COLO668 (cell line): ENCODE data around the gene VWA8.
"Not testable (repeated sequence)": the region's sequence is repeated elsewhere in the genome, so short reads cannot be mapped to it uniquely, and the experiment has no call there.

Source experiments
- DNase-seq: peaks from one replicate; lab custom pipeline; 2025; ENCODE audit not compliant: unreplicated experiment; lab: John Stamatoyannopoulos, UW

Gene VWA8

GRCh38 chr13:41565216-41565615, 395.7 kb downstream of the VWA8 start:
- DNase-seq, result no peak

- no peak for DNase-seq
These were observed 396.9 kb downstream of the VWA8 start for GRCh38 chr13:41563984-41564365.

GRCh38 chr13:41563341-41563983, 397.4 kb downstream of the VWA8 start:
- DNase-seq, result no peak

- no peak for DNase-seq
These were observed 398.2 kb downstream of the VWA8 start for GRCh38 chr13:41562541-41563178.

- DNase-seq, result no peak
These were observed 398.8 kb downstream of the VWA8 start for GRCh38 chr13:41562083-41562482.

- no peak for DNase-seq
These were observed 399.7 kb downstream of the VWA8 start for GRCh38 chr13:41561170-41561569.

GRCh38 chr13:41558781-41559560, 401.9 kb downstream of the VWA8 start:
- DNase-seq, result no peak

GRCh38 chr13:41557719-41558118, 403.2 kb downstream of the VWA8 start:
- no peak for DNase-seq

GRCh38 chr13:41554626-41555386, 406.1 kb downstream of the VWA8 start:
- DNase-seq, result no peak

GRCh38 chr13:41554180-41554579, 406.7 kb downstream of the VWA8 start:
- no peak for DNase-seq

- no peak for DNase-seq
These were observed 408.9 kb downstream of the VWA8 start for GRCh38 chr13:41552031-41552430.

- DNase-seq, result no peak
These were observed 410.6 kb downstream of the VWA8 start for GRCh38 chr13:41550276-41550675.

GRCh38 chr13:41549491-41549890, 411.4 kb downstream of the VWA8 start:
- DNase-seq, result no peak

GRCh38 chr13:41548910-41549309, 412.0 kb downstream of the VWA8 start:
- no peak for DNase-seq

GRCh38 chr13:41548031-41548430, 412.9 kb downstream of the VWA8 start:
- no peak for DNase-seq

- DNase-seq, result no peak
These were observed 413.5 kb downstream of the VWA8 start for GRCh38 chr13:41547251-41548000.

GRCh38 chr13:41546372-41547190, 414.3 kb downstream of the VWA8 start:
- no peak for DNase-seq

- DNase-seq, result no peak
These were observed 415.5 kb downstream of the VWA8 start for GRCh38 chr13:41545432-41545707.

- no peak for DNase-seq
These were observed 417.1 kb downstream of the VWA8 start for GRCh38 chr13:41543664-41544300.

GRCh38 chr13:41542799-41543198, 418.1 kb downstream of the VWA8 start:
- DNase-seq, result not testable (repeated sequence)
